ENCODE data around the gene RFNG. TPM values are rescaled to one million over a fixed set of nuclear protein-coding genes. Genes with fewer than 3 reads are reported as not detected.

RFNG gene
- total and polyA plus RNA-seq, 2 of the 4 experiments (the other 2 are of a cell fraction), result 6.8 to 47.3 TPM

DNA sequence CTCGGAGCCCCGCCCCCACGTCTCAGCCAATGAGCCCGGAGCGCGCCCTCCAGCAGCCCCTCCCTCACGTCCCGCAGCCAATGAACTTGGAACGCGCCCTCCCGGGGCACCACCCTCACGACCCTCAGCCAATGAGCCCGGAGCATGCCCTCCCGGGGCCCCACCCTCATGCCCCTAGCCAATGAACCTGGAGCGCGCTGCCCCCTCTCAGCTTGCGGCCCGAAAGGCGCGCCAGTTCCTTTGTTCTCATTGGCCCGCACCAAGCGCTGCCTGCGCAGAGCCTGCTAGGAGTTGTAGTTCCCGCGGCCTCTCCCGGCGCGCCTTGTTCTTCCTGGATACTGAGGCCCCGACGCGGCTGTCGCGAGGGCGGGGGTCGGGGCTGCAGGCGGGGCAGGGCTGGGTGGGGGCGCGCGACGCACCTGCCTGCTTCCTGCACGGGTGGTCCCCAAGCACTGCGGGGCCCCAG, 28.6 kb downstream of the RFNG start, which contains the start of gene LRRC45 (continued):
- TF ChIP-seq, protein P1, sequence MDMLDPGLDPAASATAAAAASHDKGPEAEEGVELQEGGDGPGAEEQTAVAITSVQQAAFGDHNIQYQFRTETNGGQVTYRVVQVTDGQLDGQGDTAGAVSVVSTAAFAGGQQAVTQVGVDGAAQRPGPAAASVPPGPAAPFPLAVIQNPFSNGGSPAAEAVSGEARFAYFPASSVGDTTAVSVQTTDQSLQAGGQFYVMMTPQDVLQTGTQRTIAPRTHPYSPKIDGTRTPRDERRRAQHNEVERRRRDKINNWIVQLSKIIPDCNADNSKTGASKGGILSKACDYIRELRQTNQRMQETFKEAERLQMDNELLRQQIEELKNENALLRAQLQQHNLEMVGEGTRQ (IDR thresholded peaks at IDR 0.05; ENCODE audit: low read depth, low read length), result peak; percentile 39
- TF ChIP-seq FOS (IDR thresholded peaks at IDR 0.05; ENCODE audit: low read depth, low read length) (peak; percentile 30; the same call in 1 of the 2 replicates), NFE2L2 (IDR thresholded peaks at IDR 0.05; ENCODE audit: low read depth, low read length) (no peak), RCOR1 (IDR thresholded peaks at IDR 0.05; ENCODE audit: insufficient replicate concordance, low read length) (no peak)
